ENCODE measurements around the gene DIDO1. TPM values are rescaled to one million over a fixed set of nuclear protein-coding genes. Genes with fewer than 3 reads are reported as not detected.

Gene DIDO1
- total and polyA plus RNA-seq, 2 of the 13 experiments (the other 11 are each of a cell fraction or from before 2014, with no cell fraction given) = 75.0 to 75.1 TPM

DNA sequence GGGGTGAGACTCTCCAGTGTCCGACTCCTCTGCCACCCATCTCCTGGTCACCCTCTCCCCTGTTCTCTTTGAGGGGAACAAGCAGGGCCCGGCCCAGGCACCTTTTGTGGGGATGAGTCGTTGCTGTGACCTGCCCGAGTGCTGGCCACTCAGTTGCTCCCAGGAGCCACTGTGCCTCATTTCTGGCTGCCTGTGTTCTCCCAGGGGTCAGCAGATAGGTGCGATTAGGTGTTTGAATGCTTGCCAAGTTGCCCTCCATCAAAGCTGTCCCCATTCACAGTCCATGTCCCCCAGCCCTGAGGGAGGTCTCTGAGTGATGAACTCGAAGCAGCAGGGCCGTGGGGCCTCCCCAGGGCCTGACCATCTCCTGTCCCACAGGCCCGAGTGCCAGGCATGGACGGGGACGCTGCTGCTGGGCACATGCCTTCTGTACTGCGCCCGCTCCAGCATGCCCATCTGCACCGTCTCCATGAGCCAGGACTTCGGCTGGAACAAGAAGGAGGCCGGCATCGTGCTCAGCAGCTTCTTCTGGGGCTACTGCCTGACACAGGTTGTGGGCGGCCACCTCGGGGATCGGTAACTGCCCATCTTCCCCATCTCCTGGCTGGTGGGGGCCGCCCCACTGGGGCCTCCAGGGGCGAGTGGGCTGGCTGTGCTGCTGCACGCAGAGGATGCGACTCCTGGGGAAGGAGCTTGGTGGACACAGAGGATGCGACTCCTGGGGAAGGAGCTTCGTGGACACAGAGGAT lies 30.3 kb upstream of the DIDO1 start (continued):
- TF ChIP-seq SETDB1 (CRISPR knock-in tag; IDR thresholded peaks at IDR 0.05; ENCODE audit: borderline replicate concordance) (0 out of 2 replicates have a peak, but pooled peaks have one; percentile 50), ZNF225 (CRISPR knock-in tag; IDR thresholded peaks at IDR 0.05) (0 out of 2 replicates have a peak, but pooled peaks have one; percentile 60), ZNF253 (CRISPR knock-in tag; IDR thresholded peaks at IDR 0.05; ENCODE audit: borderline replicate concordance) (0 out of 2 replicates have a peak, but pooled peaks have one; percentile 53), ZNF790 (CRISPR knock-in tag; IDR thresholded peaks at IDR 0.05; ENCODE audit: borderline replicate concordance) (peak; percentile 39; the same call in 1 of the 2 replicates), ZNF605 (CRISPR knock-in tag; IDR thresholded peaks at IDR 0.05) (0 out of 2 replicates have a peak, but pooled peaks have one; percentile 61), ZBTB7B (CRISPR knock-in tag; IDR thresholded peaks at IDR 0.05) (no peak), ZNF546 (CRISPR knock-in tag; conservative IDR thresholded peaks at IDR 0.05) (peak; percentile 54; the same call in 1 of the 2 replicates), MAZ (IDR thresholded peaks at IDR 0.05; ENCODE audit: borderline replicate concordance, low read depth, low read length) (no peak), MAZ (CRISPR knock-in tag; IDR thresholded peaks at IDR 0.05; ENCODE audit: low read depth) (0 out of 2 replicates have a peak, but pooled peaks have one; percentile 44), AGO2 (optimal IDR thresholded peaks at IDR 0.05; ENCODE audit: low read depth, low read length) (peak; percentile 12), SRY (CRISPR knock-in tag; IDR thresholded peaks at IDR 0.05) (0 out of 2 replicates have a peak, but pooled peaks have one; percentile 11), ZNF788 (CRISPR knock-in tag; IDR thresholded peaks at IDR 0.05; ENCODE audit: borderline replicate concordance) (0 out of 2 replicates have a peak, but pooled peaks have one; percentile 12), HES4 (CRISPR knock-in tag; IDR thresholded peaks at IDR 0.05; ENCODE audit: borderline replicate concordance) (peak; percentile 28; the same call in 1 of the 2 replicates), ZFP36L2 (CRISPR knock-in tag; IDR thresholded peaks at IDR 0.05) (no peak), ZNF883 (CRISPR knock-in tag; IDR thresholded peaks at IDR 0.05; ENCODE audit: not compliant biosample characterization) (no peak), ZNF468 (CRISPR knock-in tag; IDR thresholded peaks at IDR 0.05) (no peak), CHCHD3 (CRISPR knock-in tag; IDR thresholded peaks at IDR 0.05) (no peak), HOXA9 (CRISPR knock-in tag; IDR thresholded peaks at IDR 0.05; ENCODE audit: borderline replicate concordance) (peak; percentile 20; the same call in 1 of the 2 replicates), ZNF484 (CRISPR knock-in tag; IDR thresholded peaks at IDR 0.05; ENCODE audit: borderline replicate concordance, low read depth) (no peak)
- TF ChIP-seq, protein P1, sequence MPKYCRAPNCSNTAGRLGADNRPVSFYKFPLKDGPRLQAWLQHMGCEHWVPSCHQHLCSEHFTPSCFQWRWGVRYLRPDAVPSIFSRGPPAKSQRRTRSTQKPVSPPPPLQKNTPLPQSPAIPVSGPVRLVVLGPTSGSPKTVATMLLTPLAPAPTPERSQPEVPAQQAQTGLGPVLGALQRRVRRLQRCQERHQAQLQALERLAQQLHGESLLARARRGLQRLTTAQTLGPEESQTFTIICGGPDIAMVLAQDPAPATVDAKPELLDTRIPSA (CRISPR knock-in tag; IDR thresholded peaks at IDR 0.05; ENCODE audit: borderline replicate concordance) = 0 out of 2 replicates have a peak, but pooled peaks have one; percentile 1
- TF ChIP-seq, protein P2, sequence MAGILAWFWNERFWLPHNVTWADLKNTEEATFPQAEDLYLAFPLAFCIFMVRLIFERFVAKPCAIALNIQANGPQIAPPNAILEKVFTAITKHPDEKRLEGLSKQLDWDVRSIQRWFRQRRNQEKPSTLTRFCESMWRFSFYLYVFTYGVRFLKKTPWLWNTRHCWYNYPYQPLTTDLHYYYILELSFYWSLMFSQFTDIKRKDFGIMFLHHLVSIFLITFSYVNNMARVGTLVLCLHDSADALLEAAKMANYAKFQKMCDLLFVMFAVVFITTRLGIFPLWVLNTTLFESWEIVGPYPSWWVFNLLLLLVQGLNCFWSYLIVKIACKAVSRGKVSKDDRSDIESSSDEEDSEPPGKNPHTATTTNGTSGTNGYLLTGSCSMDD (CRISPR knock-in tag; IDR thresholded peaks at IDR 0.05) = 0 out of 2 replicates have a peak, but pooled peaks have one; percentile 73
- TF ChIP-seq, protein P3, sequence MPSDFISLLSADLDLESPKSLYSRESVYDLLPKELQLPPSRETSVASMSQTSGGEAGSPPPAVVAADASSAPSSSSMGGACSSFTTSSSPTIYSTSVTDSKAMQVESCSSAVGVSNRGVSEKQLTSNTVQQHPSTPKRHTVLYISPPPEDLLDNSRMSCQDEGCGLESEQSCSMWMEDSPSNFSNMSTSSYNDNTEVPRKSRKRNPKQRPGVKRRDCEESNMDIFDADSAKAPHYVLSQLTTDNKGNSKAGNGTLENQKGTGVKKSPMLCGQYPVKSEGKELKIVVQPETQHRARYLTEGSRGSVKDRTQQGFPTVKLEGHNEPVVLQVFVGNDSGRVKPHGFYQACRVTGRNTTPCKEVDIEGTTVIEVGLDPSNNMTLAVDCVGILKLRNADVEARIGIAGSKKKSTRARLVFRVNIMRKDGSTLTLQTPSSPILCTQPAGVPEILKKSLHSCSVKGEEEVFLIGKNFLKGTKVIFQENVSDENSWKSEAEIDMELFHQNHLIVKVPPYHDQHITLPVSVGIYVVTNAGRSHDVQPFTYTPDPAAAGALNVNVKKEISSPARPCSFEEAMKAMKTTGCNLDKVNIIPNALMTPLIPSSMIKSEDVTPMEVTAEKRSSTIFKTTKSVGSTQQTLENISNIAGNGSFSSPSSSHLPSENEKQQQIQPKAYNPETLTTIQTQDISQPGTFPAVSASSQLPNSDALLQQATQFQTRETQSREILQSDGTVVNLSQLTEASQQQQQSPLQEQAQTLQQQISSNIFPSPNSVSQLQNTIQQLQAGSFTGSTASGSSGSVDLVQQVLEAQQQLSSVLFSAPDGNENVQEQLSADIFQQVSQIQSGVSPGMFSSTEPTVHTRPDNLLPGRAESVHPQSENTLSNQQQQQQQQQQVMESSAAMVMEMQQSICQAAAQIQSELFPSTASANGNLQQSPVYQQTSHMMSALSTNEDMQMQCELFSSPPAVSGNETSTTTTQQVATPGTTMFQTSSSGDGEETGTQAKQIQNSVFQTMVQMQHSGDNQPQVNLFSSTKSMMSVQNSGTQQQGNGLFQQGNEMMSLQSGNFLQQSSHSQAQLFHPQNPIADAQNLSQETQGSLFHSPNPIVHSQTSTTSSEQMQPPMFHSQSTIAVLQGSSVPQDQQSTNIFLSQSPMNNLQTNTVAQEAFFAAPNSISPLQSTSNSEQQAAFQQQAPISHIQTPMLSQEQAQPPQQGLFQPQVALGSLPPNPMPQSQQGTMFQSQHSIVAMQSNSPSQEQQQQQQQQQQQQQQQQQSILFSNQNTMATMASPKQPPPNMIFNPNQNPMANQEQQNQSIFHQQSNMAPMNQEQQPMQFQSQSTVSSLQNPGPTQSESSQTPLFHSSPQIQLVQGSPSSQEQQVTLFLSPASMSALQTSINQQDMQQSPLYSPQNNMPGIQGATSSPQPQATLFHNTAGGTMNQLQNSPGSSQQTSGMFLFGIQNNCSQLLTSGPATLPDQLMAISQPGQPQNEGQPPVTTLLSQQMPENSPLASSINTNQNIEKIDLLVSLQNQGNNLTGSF (CRISPR knock-in tag; IDR thresholded peaks at IDR 0.05) = 0 out of 2 replicates have a peak, but pooled peaks have one; percentile 25

All from HepG2 (cell line).